AG04450 (cell line): ENCODE measurements around the gene MAPK8IP3. TPM values are rescaled to one million over a fixed set of nuclear protein-coding genes. Genes with fewer than 3 reads are reported as not detected.

Source experiments
- CTCF ChIA-PET: fragments of 300-600, 350-600 bp; formaldehyde crosslinking; extraction: SDS; loops from one replicate; lab custom pipeline; 2022; ENCODE audit warnings: antibody characterized with exemption, inconsistent platforms; lab: Charles Lee
- POLR2A ChIA-PET: fragments of 350-600 bp; formaldehyde crosslinking; extraction: SDS; loops from one replicate; lab custom pipeline; 2021; ENCODE audit warnings: antibody characterized with exemption, inconsistent platforms; lab: Yijun Ruan, JAX
- DNase-seq: peaks from one replicate; pipeline ENCODE4 v3.0.0-alpha.2; 2011; ENCODE audit warnings: low read depth, low spot score
- H3K27ac ChIP-seq: one replicate; pipeline ENCODE4 v1.5.1; 2012; ENCODE audit warnings: low read depth, low read length, control low read depth
- H3K27me3 ChIP-seq: one replicate; pipeline ENCODE4 v1.6.0; 2012; ENCODE audit warnings: low read length; ENCODE audit not compliant: control insufficient read depth, insufficient read depth
- H3K4me3 ChIP-seq: 2 replicates; pipeline ENCODE4 v1.5.1; 2011; ENCODE audit warnings: mild to moderate bottlenecking, low read depth, low read length, control low read depth
- H3K9me3 ChIP-seq: 2 replicates; pipeline ENCODE4 v1.5.1; 2012; ENCODE audit warnings: low read length; ENCODE audit not compliant: control insufficient read depth, insufficient read depth
- polyA plus RNA-seq: library from polyadenylated mRNA; depleted of rRNA; stranded (reverse); fragments of >200 nt; gene quantifications from 2 replicates; pipeline ENCODE4 v1.2.3, GENCODE V29; 2011
- TF ChIP-seq, protein P1 (sequence below): IDR thresholded peaks from 2 replicates; pipeline ENCODE4 v1.5.1; 2011; ENCODE audit warnings: low read depth, low read length, control low read depth, inconsistent platforms

Gene MAPK8IP3
- polyA plus RNA-seq, 1 experiment: 11.8 TPM

DNA sequence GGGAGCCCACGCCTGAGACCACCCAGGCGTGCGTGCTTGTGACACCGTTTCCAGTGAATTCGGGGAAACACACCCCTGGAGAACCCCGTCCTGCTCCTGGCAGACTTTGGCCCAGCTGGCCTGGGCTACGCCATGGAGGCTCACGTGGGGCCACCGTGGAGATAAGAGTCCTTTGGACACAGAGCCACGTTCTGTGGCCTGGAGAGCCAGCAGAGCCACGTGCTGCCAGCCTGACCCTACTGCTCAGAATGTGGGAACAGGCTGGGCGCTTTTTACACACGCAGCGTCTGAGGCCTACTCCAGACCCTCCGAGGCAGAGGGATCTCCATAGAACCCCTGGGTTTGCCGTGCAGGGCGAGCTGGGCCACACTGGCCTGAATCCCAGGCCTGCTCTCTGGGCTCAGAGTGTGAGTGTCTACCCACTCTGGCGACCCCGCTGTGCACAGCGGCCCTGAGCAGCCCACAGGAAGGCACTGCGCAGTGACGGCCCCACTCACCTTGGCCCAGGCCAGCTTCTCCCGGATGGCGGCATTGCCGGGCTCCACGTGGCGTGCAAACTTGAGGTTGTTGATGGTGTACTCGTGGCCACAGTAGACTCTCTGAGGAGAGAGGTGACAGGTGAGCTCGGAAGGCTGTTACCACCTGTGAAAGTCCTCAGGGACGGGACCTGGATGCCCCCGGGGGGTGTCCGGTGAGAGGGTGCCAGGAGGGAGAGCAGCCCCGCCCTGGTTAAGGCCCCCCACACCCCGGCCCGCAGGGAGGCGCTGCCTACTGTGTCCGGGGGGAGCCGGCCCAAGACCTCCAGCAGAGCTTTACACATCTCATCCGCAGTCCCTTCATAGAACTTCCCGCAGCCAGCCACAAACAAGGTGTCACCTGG lies 110.6 kb downstream of the MAPK8IP3 start:
- Histone ChIP-seq H3K9me3 (no peaks in the 10 kb centered on the region; the same call in 1 of the 2 replicates), H3K27me3 (no peaks in the 10 kb centered on the region), H3K4me3 (no peak overlapping the region), H3K27ac (no peak overlapping the region)
- POLR2A ChIA-PET: no interaction called here
- CTCF ChIA-PET: no interaction called here
- no peak for DNase-seq
- TF ChIP-seq, protein P1, sequence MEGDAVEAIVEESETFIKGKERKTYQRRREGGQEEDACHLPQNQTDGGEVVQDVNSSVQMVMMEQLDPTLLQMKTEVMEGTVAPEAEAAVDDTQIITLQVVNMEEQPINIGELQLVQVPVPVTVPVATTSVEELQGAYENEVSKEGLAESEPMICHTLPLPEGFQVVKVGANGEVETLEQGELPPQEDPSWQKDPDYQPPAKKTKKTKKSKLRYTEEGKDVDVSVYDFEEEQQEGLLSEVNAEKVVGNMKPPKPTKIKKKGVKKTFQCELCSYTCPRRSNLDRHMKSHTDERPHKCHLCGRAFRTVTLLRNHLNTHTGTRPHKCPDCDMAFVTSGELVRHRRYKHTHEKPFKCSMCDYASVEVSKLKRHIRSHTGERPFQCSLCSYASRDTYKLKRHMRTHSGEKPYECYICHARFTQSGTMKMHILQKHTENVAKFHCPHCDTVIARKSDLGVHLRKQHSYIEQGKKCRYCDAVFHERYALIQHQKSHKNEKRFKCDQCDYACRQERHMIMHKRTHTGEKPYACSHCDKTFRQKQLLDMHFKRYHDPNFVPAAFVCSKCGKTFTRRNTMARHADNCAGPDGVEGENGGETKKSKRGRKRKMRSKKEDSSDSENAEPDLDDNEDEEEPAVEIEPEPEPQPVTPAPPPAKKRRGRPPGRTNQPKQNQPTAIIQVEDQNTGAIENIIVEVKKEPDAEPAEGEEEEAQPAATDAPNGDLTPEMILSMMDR: no peak

DNA sequence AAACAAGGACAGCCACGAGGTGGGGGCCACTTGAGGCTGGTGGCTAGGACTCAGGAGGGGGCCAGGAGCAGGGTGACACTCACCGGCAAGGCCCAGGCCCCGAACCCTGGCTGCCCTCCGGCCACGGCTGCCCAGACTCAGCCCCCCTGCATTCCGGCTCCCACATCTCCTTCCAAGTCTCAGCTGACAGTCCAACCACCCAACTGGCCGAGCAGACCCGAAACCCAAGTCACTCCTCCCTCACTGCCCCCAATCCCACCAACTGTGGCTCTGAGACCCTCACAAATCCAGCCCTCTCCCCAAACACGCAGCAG lies 111.2 kb downstream of the MAPK8IP3 start:
- ChIA-PET CTCF (no interaction called here), POLR2A (no interaction called here)
- Histone ChIP-seq H3K27me3 (no peaks in the 10 kb centered on the region), H3K4me3 (no peak overlapping the region), H3K27ac (no peak overlapping the region), H3K9me3 (no peaks in the 10 kb centered on the region; the same call in 1 of the 2 replicates)
- TF ChIP-seq, protein P1: no peak
- no peak for DNase-seq

DNA sequence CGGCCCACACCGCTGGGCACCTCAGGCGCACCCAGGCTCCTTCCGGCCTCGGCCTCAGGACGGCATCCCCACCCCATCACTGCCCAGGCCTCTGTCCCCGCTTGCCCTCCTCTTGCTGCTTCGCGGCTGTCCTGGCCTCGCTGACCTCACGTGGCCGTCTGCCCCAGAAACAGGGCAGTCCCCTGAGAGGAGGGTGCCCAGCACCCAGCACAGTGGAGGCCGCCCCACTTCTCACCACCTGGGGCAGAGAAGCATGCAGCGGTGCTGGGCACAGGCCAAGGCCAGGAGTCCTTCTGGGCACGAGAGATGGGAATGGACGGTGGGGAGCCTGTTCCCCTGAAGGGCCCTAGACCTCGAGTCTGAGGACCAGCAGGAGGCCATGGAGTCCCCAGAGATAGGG lies 111.7 kb downstream of the MAPK8IP3 start:
- Histone ChIP-seq H3K27me3 (no peaks in the 10 kb centered on the region), H3K4me3 (no peak overlapping the region), H3K27ac (no peak overlapping the region), H3K9me3 (no peaks in the 10 kb centered on the region; the same call in 1 of the 2 replicates)
- ChIA-PET CTCF (no interaction called here), POLR2A (no interaction called here)
- DNase-seq: no peak
- TF ChIP-seq, protein P1: no peak

DNA sequence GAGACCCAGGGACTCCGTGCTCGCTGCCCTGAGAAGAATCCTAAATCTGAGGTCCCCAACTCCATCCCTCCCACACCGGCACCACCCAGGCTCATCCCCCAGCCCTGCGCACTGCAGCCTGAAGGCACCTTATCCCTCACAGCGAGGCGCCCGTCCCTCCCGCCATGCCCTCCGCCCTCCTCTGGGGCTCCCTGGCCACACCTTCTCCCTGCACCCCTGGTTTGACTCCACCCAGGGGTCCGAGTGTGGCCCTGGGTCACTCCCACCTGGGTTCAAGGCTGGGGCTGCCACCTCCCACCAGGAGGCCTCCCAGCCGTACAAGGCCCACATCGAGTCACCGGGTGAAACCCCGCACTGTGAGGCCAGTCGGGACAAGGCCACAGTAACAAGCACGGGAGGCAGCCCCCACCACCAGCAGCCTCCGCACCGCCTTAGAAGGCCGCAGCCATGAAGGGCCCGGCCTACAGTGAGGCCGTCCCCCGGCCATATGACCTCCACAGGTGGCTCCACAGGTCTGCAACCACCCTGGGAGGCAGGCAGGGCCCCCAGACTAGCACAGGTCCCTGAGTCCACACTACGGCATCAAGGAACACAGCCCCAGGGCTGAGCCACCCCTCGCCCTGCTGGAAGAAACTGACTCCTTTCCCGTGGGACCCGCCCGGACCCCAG lies 112.3 kb downstream of the MAPK8IP3 start:
- CTCF ChIA-PET: no interaction called here

More for the DNA sequence above, 112.3 kb downstream of the MAPK8IP3 start:
- POLR2A ChIA-PET: no interaction called here
- H3K27ac ChIP-seq: no peak overlapping the region
- DNase-seq: no peak
- no peaks in the 10 kb centered on the region for H3K27me3 ChIP-seq
- no peak overlapping the region for H3K4me3 ChIP-seq
- TF ChIP-seq, protein P1: no peak
- H3K9me3 ChIP-seq: no peaks in the 10 kb centered on the region; the same call in 1 of the 2 replicates
